Calu3 (cell line): Measurements from ENCODE around the gene IL10RA. TPM values are rescaled to one million over a fixed set of nuclear protein-coding genes. Genes with fewer than 3 reads are reported as not detected.

Experiments used
- BruUV-seq: library from RNA; stranded (reverse); fragments of 400-500 nt; replicated peaks from 2 replicates; lab custom pipeline; 2021; lab: Mats Ljungman, UMichigan
- CTCF ChIA-PET: fragments of 300-600 bp; sonication (Branson Sonifier 250); formaldehyde crosslinking; loops from one replicate; lab custom pipeline; 2022; ENCODE audit warnings: antibody characterized with exemption; lab: Charles Lee
- DNase-seq: peaks from one replicate; pipeline ENCODE4 v3.0.0; 2022
- H3K27ac Mint-ChIP-seq: one replicate; pipeline ENCODE4 v1.8.0; 2022; ENCODE audit warnings: mixed read lengths; ENCODE audit not compliant: unreplicated experiment
- H3K27me3 Mint-ChIP-seq: one replicate; pipeline ENCODE4 v1.8.0; 2022; ENCODE audit warnings: mixed read lengths; ENCODE audit not compliant: unreplicated experiment
- H3K36me3 Mint-ChIP-seq: one replicate; pipeline ENCODE4 v1.8.0; 2022; ENCODE audit warnings: mild to moderate bottlenecking, moderate library complexity, mixed read lengths; ENCODE audit not compliant: insufficient read depth, unreplicated experiment
- H3K4me1 Mint-ChIP-seq: one replicate; pipeline ENCODE4 v1.8.0; 2022; ENCODE audit warnings: mild to moderate bottlenecking, low read depth, mixed read lengths; ENCODE audit not compliant: unreplicated experiment
- H3K4me3 Mint-ChIP-seq: one replicate; pipeline ENCODE4 v1.8.0; 2022; ENCODE audit warnings: mild to moderate bottlenecking, low read depth, moderate library complexity, mixed read lengths; ENCODE audit not compliant: unreplicated experiment
- H3K9me3 Mint-ChIP-seq: one replicate; pipeline ENCODE4 v1.8.0; 2022; ENCODE audit warnings: low read depth, mixed read lengths; ENCODE audit not compliant: unreplicated experiment
- CTCF ChIP-seq: fragments of 200-600 bp; IDR thresholded peaks from one replicate; pipeline ENCODE4 v1.8.0; 2022; ENCODE audit warnings: antibody characterized with exemption; ENCODE audit not compliant: unreplicated experiment
- intact Hi-C: fragments of 100-400 bp; cut with micrococcal nuclease; formaldehyde crosslinking; loops from one replicate; pipeline ENCODE4 v1.10.0; 2022; ENCODE audit not compliant: unreplicated experiment
- total RNA-seq: library from RNA; stranded (reverse); gene quantifications from 2 replicates; pipeline ENCODE4 v1.2.3, GENCODE V29; 2022

The IL10RA gene
- total RNA-seq, 1 experiment from 2014 or later = 0.05 TPM

GRCh38 chr11:118048472-118049370, 62.5 kb downstream of the IL10RA start:
- DNase-seq = no peak
- CTCF ChIA-PET = interaction anchor here (0.7 kb wide), 2 partner anchors 66 to 525 kb away, joined by 3 to 9 read pairs; no protein-coding TSS in a partner anchor
- intact Hi-C loops = no loop called here
- no peaks in the 10 kb centered on the region for H3K9me3 Mint-ChIP-seq
- peaks cover 8% of the 10 kb centered on the region for H3K27me3 Mint-ChIP-seq
- no peak overlapping the region for H3K4me3 Mint-ChIP-seq
- no TSS peak for BruUV-seq
- TF ChIP-seq CTCF = no peak
- no peak overlapping the region for H3K27ac Mint-ChIP-seq
- no peaks in the 10 kb centered on the region for H3K36me3 Mint-ChIP-seq
- no peaks in the 10 kb centered on the region for H3K4me1 Mint-ChIP-seq

- TF ChIP-seq CTCF = no peak
- Mint-ChIP-seq H3K4me1 (no peaks in the 10 kb centered on the region), H3K36me3 (no peaks in the 10 kb centered on the region), H3K27me3 (peaks cover 8% of the 10 kb centered on the region), H3K27ac (no peak overlapping the region), H3K9me3 (no peaks in the 10 kb centered on the region), H3K4me3 (no peak overlapping the region)
- intact Hi-C loops = no loop called here
- no TSS peak for BruUV-seq
- CTCF ChIA-PET = no interaction called here
- no peak for DNase-seq
Observed at GRCh38 chr11:118049771-118050170, 63.6 kb downstream of the IL10RA start.

- intact Hi-C loops = no loop called here
- Mint-ChIP-seq H3K36me3 (no peaks in the 10 kb centered on the region), H3K4me3 (no peak overlapping the region), H3K27me3 (peaks cover 8% of the 10 kb centered on the region), H3K9me3 (no peaks in the 10 kb centered on the region), H3K4me1 (no peaks in the 10 kb centered on the region), H3K27ac (no peak overlapping the region)
- no TSS peak for BruUV-seq
- no peak for DNase-seq
- TF ChIP-seq CTCF = no peak
- CTCF ChIA-PET = no interaction called here
Observed at GRCh38 chr11:118050208-118050891, 64.2 kb downstream of the IL10RA start.

Other genes starting within 250 kb of the IL10RA start
- gene DSCAML1, start 189.2 kb upstream of the IL10RA start, total RNA-seq = 0.07 and 0.27 TPM in 2 replicates
- 7.9 and 9.0 TPM in 2 replicates for gene FXYD2, start 161.7 kb upstream of the IL10RA start, total RNA-seq
- 0.61 and 0.78 TPM in 2 replicates for gene FXYD6, start 109.7 kb upstream of the IL10RA start, total RNA-seq
- gene TMPRSS13, start 57.0 kb upstream of the IL10RA start, total RNA-seq = 1.4 and 2.3 TPM in 2 replicates
- gene TMPRSS4, start 90.7 kb downstream of the IL10RA start, total RNA-seq = 99.9 and 132 TPM in 2 replicates
- not detected in 2 replicates for gene SMIM35, start 100.6 kb downstream of the IL10RA start, total RNA-seq
- gene SCN4B, start 166.4 kb downstream of the IL10RA start, total RNA-seq = not detected in 2 replicates
- not detected in 2 replicates for gene SCN2B, start 190.2 kb downstream of the IL10RA start, total RNA-seq
- gene JAML, start 238.6 kb downstream of the IL10RA start, total RNA-seq = 0.07 TPM in 1 of 2 replicates, not detected in the other